Activated naive CD8-positive, alpha-beta T cell treated with anti-CD3 and anti-CD28 coated beads for 36 hours (primary cell): ENCODE results near the gene HSD3B2. TPM values are rescaled to one million over a fixed set of nuclear protein-coding genes. Genes with fewer than 3 reads are reported as not detected.

Source experiments
- DNase-seq: peaks from one replicate; pipeline ENCODE4 v3.0.0; 2021
- H3K27ac Mint-ChIP-seq: one replicate; pipeline ENCODE4 v1.8.0; 2022; ENCODE audit warnings: mild to moderate bottlenecking, moderate library complexity, mixed read lengths
- H3K27me3 Mint-ChIP-seq: one replicate; pipeline ENCODE4 v1.8.0; 2022; ENCODE audit warnings: mild to moderate bottlenecking, mixed read lengths
- H3K36me3 Mint-ChIP-seq: one replicate; pipeline ENCODE4 v1.8.0; 2021; ENCODE audit warnings: mild to moderate bottlenecking, mixed read lengths
- H3K4me1 Mint-ChIP-seq: one replicate; pipeline ENCODE4 v1.8.0; 2021; ENCODE audit warnings: mixed read lengths
- H3K4me3 Mint-ChIP-seq: one replicate; pipeline ENCODE4 v1.8.0; 2022; ENCODE audit warnings: mild to moderate bottlenecking, moderate library complexity, mixed read lengths
- H3K9me3 Mint-ChIP-seq: one replicate; pipeline ENCODE4 v1.8.0; 2022; ENCODE audit warnings: mixed read lengths
- total RNA-seq, 2 experiments: library from RNA; stranded (reverse); gene quantifications; one replicate each; pipeline ENCODE4 v1.2.3, GENCODE V29; 2021

The HSD3B2 gene
- total RNA-seq, 2 experiments from 2014 or later = not detected

GRCh38 chr1:119463569-119463968 is 48.6 kb downstream of the HSD3B2 start:
- H3K4me1 Mint-ChIP-seq = no peaks in the 10 kb centered on the region
- DNase-seq = no peak
- H3K27me3 Mint-ChIP-seq = no peaks in the 10 kb centered on the region
- H3K27ac Mint-ChIP-seq = no peak overlapping the region
- no peaks in the 10 kb centered on the region for H3K9me3 Mint-ChIP-seq
- no peak overlapping the region for H3K4me3 Mint-ChIP-seq
- no peaks in the 10 kb centered on the region for H3K36me3 Mint-ChIP-seq

GRCh38 chr1:119466445-119466844 is 51.5 kb downstream of the HSD3B2 start:
- Mint-ChIP-seq H3K4me1 (no peaks in the 10 kb centered on the region), H3K27ac (no peak overlapping the region)

GRCh38 chr1:119467219-119467618 is 52.3 kb downstream of the HSD3B2 start:
- H3K4me1 Mint-ChIP-seq = no peaks in the 10 kb centered on the region

More at GRCh38 chr1:119466445-119466844, 51.5 kb downstream of the HSD3B2 start:
- H3K9me3 Mint-ChIP-seq = no peaks in the 10 kb centered on the region
- no peak overlapping the region for H3K4me3 Mint-ChIP-seq
- H3K27me3 Mint-ChIP-seq = peaks cover 5% of the 10 kb centered on the region
- no peaks in the 10 kb centered on the region for H3K36me3 Mint-ChIP-seq
- DNase-seq = no peak

GRCh38 chr1:119467857-119468668 is 53.1 kb downstream of the HSD3B2 start:
- H3K36me3 Mint-ChIP-seq = no peaks in the 10 kb centered on the region
- H3K4me1 Mint-ChIP-seq = no peaks in the 10 kb centered on the region
- no peak for DNase-seq
- H3K27me3 Mint-ChIP-seq = peaks cover 5% of the 10 kb centered on the region
- no peaks in the 10 kb centered on the region for H3K9me3 Mint-ChIP-seq
- H3K4me3 Mint-ChIP-seq = no peak overlapping the region
- H3K27ac Mint-ChIP-seq = no peak overlapping the region

More at GRCh38 chr1:119467219-119467618, 52.3 kb downstream of the HSD3B2 start:
- no peak for DNase-seq
- H3K9me3 Mint-ChIP-seq = no peaks in the 10 kb centered on the region
- no peak overlapping the region for H3K27ac Mint-ChIP-seq
- peaks cover 5% of the 10 kb centered on the region for H3K27me3 Mint-ChIP-seq
- H3K4me3 Mint-ChIP-seq = no peak overlapping the region
- H3K36me3 Mint-ChIP-seq = no peaks in the 10 kb centered on the region

GRCh38 chr1:119469741-119470140 is 54.8 kb downstream of the HSD3B2 start:
- no peaks in the 10 kb centered on the region for H3K36me3 Mint-ChIP-seq
- H3K9me3 Mint-ChIP-seq = no peaks in the 10 kb centered on the region
- H3K27ac Mint-ChIP-seq = no peak overlapping the region
- H3K4me1 Mint-ChIP-seq = no peaks in the 10 kb centered on the region
- no peak for DNase-seq
- peaks cover 5% of the 10 kb centered on the region for H3K27me3 Mint-ChIP-seq
- no peak overlapping the region for H3K4me3 Mint-ChIP-seq

- H3K36me3 Mint-ChIP-seq = no peaks in the 10 kb centered on the region
- H3K4me3 Mint-ChIP-seq = no peak overlapping the region
- DNase-seq = no peak
- peaks cover 5% of the 10 kb centered on the region for H3K27me3 Mint-ChIP-seq
- H3K9me3 Mint-ChIP-seq = no peaks in the 10 kb centered on the region
- no peaks in the 10 kb centered on the region for H3K4me1 Mint-ChIP-seq
- H3K27ac Mint-ChIP-seq = no peak overlapping the region
Measured at GRCh38 chr1:119470377-119470776, 55.4 kb downstream of the HSD3B2 start.

GRCh38 chr1:119470958-119471357 is 56.0 kb downstream of the HSD3B2 start:
- no peak overlapping the region for H3K4me3 Mint-ChIP-seq
- peaks cover 5% of the 10 kb centered on the region for H3K27me3 Mint-ChIP-seq
- H3K9me3 Mint-ChIP-seq = no peaks in the 10 kb centered on the region
- no peak for DNase-seq
- H3K4me1 Mint-ChIP-seq = no peaks in the 10 kb centered on the region
- H3K36me3 Mint-ChIP-seq = no peaks in the 10 kb centered on the region
- H3K27ac Mint-ChIP-seq = no peak overlapping the region

- Mint-ChIP-seq H3K9me3 (no peaks in the 10 kb centered on the region), H3K27me3 (peaks cover 5% of the 10 kb centered on the region), H3K36me3 (no peaks in the 10 kb centered on the region), H3K4me3 (no peak overlapping the region), H3K27ac (no peak overlapping the region), H3K4me1 (no peaks in the 10 kb centered on the region)
- no peak for DNase-seq
Measured at GRCh38 chr1:119471566-119471965, 56.6 kb downstream of the HSD3B2 start.

GRCh38 chr1:119472080-119472818 is 57.3 kb downstream of the HSD3B2 start:
- Mint-ChIP-seq H3K4me1 (no peaks in the 10 kb centered on the region), H3K27ac (no peak overlapping the region)

More at GRCh38 chr1:119472080-119472818, 57.3 kb downstream of the HSD3B2 start:
- Mint-ChIP-seq H3K9me3 (no peaks in the 10 kb centered on the region), H3K36me3 (no peaks in the 10 kb centered on the region), H3K27me3 (peaks cover 5% of the 10 kb centered on the region), H3K4me3 (no peak overlapping the region)
- no peak for DNase-seq

Other genes starting within 250 kb of the HSD3B2 start
- gene HAO2, start 46.4 kb upstream of the HSD3B2 start, total RNA-seq = not detected
- not detected for gene HSD3B1, start 92.1 kb downstream of the HSD3B2 start, total RNA-seq
- 1 to 10 TPM in 1 of 2 experiments, under 1 TPM in 1; 0.91 to 1.1 TPM for gene ZNF697, start 233.1 kb downstream of the HSD3B2 start, total RNA-seq